Measurements from ENCODE around the gene OLFM4.

GRCh38 chr13:52991344-52992020 is 37.1 kb upstream of the OLFM4 start:
- no peak for TF ChIP-seq ZNF384 (IDR thresholded peaks at IDR 0.05)
- no peak for TF ChIP-seq FOXM1 (IDR thresholded peaks at IDR 0.05; ENCODE audit: borderline replicate concordance)

All from HEK293T (cell line).